SH-SY5Y (cell line): ENCODE results near the gene SPAAR.

ENCODE experiments used
- GATA2 ChIP-seq: IDR thresholded peaks from 2 replicates; pipeline ENCODE4 v1.6.1; 2011; ENCODE audit warnings: mild to moderate bottlenecking, low read depth, low read length
- GATA3 ChIP-seq: IDR thresholded peaks from 2 replicates; pipeline ENCODE4 v1.6.1; 2011; ENCODE audit warnings: low read depth, mild to moderate bottlenecking, low read length, moderate library complexity

Gene SPAAR

DNA sequence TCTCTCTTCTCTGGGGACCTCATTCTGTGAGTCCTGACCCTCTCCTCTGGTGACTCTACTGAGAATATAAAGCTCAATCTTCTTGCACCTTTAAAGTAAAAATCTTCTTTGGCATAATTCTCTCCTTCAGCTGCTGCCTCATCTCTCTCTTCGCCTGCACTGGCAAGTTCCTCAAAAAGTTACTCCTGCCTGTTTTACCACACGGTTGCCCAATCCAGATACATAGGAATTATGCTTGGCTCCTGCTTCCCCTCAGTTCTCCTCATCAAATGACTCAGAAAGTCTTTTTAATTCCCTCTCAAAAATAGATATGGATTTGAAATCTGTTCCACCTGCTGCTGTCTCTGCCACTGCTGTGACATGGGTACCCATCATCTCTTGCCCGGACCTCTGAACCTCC lies 17.6 kb upstream of the SPAAR start:
- no peak for TF ChIP-seq GATA3
- no peak for TF ChIP-seq GATA2

GRCh38 chr9:35892051-35892450 lies 17.2 kb upstream of the SPAAR start:
- TF ChIP-seq GATA3 (no peak), GATA2 (no peak)

DNA sequence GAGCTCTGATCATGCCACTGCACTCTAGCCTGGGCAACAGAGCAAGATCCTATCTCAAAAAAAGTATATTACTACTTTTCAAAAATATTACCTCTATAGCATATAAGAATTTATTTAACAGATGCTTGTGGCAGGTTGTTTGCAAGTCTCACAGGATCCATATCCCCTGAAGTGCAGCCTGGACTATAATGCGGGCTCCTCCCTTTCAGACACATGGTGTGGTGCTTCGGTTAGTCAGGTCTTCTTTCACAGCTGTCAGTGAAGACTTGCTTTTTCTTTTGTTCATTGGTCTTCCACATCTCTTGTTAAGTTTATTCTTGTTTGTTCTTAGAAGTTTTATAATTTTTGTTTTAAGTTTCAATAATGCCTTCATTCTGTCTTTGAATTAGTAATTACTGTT lies 12.7 kb upstream of the SPAAR start:
- TF ChIP-seq GATA2 (no peak), GATA3 (no peak)

DNA sequence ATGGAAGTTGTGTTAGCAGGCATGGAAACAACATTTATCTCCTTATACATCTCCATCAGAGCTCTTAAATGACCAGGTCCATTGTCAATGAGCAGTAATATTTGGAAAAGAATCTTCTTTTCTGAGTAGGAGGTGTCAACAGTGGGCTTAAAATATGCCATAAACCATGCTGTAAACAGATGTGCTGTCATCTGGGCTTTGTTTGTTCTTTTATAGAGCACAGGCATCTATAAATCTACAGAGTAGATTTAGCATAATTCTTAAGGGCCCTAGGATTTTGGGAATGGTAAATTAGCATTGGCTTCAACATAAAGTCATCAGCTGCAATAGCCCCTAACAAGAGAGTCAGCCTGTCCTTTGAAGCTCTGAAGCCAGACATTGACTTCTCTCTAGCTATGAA lies 11.0 kb upstream of the SPAAR start:
- TF ChIP-seq GATA2 (no peak), GATA3 (no peak)

- TF ChIP-seq GATA2 (no peak), GATA3 (no peak)
Measured at GRCh38 chr9:35899021-35899420, 10.3 kb upstream of the SPAAR start.

DNA sequence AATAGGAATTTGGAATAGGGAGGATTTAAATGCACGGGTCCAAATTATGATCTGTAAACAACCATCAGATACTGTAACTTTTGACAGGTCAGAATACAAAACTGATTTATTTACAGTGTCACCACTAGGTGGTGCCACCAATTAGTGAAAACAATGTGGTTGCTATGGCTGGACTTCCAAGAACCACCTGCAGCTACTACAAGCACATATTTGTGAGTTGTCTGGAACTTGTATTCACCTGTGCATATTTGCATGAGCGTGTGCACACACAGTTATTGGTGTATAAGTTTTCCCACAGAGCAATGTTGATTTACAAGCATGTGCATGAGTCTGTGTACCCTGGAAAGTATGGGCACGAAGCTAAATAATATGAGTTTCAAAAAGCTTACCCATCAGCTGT lies 6.2 kb upstream of the SPAAR start:
- TF ChIP-seq GATA3 (no peak), GATA2 (no peak)

- TF ChIP-seq GATA2 (no peak), GATA3 (no peak)
Measured at GRCh38 chr9:35904338-35904737, 5.0 kb upstream of the SPAAR start.

GRCh38 chr9:35905051-35905781 lies 4.1 kb upstream of the SPAAR start:
- no peak for TF ChIP-seq GATA2
- no peak for TF ChIP-seq GATA3

DNA sequence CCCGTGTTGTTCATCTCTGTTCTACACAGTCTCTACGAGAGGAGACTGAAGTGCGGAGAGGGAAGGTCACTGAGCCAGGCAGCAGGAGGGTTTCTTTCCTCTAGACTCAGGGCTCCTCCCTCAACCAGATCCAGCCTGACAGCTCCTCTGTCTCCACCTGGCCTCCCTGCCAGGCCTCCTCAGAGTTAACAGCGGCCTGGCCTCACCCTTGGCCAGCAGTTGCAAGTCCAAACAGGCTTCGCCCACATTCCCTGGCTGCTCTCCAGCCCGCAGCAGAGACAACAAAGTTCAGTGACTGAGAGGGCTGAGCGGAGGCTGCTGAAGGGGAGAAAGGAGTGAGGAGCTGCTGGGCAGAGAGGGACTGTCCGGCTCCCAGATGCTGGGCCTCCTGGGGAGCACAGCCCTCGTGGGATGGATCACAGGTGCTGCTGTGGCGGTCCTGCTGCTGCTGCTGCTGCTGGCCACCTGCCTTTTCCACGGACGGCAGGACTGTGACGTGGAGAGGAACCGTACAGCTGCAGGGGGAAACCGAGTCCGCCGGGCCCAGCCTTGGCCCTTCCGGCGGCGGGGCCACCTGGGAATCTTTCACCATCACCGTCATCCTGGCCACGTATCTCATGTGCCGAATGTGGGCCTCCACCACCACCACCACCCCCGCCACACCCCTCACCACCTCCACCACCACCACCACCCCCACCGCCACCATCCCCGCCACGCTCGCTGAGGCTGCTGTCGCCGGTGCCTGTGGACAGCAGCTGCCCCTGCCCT lies 3.2 kb upstream of the SPAAR start, which contains the start of gene HRCT1:
Gene HRCT1 (plus strand): TSS at position 291 of the 768 bp plus-strand sequence. CDS start 86 bp downstream, at position 377.
- TF ChIP-seq GATA2 (no peak), GATA3 (no peak)

DNA sequence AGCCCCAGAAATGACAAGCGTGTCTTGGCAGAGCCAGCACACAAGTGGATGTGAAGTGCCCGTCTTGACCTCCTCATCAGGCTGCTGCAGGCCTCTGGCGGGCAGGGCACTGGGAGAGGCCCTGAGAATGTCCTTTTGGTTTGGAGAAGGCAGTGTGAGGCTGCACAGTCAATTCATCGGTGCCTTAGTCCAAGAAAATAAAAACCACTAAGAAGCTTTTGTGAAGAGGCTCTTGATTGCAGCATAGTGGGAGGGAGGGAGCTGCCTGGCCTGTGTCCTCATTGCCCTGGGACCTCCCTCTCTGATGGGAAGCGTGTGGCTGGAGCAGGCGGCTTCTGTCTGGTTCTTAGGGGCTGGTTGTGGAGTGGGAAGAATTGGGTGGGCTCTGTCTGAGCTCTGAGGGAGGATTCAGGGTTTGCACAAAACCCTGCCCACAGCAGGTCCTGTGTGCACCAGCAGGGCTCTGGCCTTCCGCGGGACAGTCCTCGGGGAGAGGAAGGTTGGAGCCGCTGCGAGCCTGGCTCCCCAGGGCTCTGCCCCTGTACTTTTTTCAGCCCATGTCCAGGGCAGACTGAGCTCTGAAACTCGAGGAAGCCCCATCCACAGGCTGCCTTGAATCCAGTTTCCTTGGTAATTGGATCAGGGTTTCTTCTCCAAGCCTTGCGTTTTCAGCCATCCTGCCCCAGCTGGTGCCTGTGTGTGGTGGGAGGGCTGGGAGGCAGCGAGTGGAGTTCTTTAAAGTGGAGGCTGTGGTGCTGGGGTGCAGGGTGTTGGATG lies 2.2 kb upstream of the SPAAR start:
- TF ChIP-seq GATA2 (no peak), GATA3 (no peak)

GRCh38 chr9:35907711-35908503 lies 1.4 kb upstream of the SPAAR start:
- TF ChIP-seq GATA3 = no peak
- TF ChIP-seq GATA2 = no peak

GRCh38 chr9:35908504-35909125 lies 675 bp upstream of the SPAAR start:
- TF ChIP-seq GATA3 (no peak), GATA2 (no peak)
